Nephron progenitor cell (in vitro differentiated cells): ENCODE measurements around the gene ECEL1.
"Not testable (repeated sequence)": the region's sequence is repeated elsewhere in the genome, so short reads cannot be mapped to it uniquely, and the experiment has no call there.

ENCODE experiments used
- DNase-seq: peaks from one replicate; pipeline ENCODE4 v3.0.0; 2021
- H3K27ac Mint-ChIP-seq: 2 replicates; pipeline ENCODE4 v1.8.0; 2021; ENCODE audit warnings: mild to moderate bottlenecking, moderate library complexity, mixed read lengths
- H3K27me3 Mint-ChIP-seq: 2 replicates; pipeline ENCODE4 v1.8.0; 2021; ENCODE audit warnings: mild to moderate bottlenecking, low read depth, mixed read lengths; ENCODE audit not compliant: poor library complexity
- H3K36me3 Mint-ChIP-seq: 2 replicates; pipeline ENCODE4 v1.8.0; 2021; ENCODE audit warnings: low read depth, mixed read lengths
- H3K4me1 Mint-ChIP-seq: 2 replicates; pipeline ENCODE4 v1.8.0; 2021; ENCODE audit warnings: mixed read lengths
- H3K4me3 Mint-ChIP-seq: 2 replicates; pipeline ENCODE4 v1.8.0; 2021; ENCODE audit warnings: mild to moderate bottlenecking, moderate library complexity, mixed read lengths
- H3K9me3 Mint-ChIP-seq: 2 replicates; pipeline ENCODE4 v1.8.0; 2021; ENCODE audit warnings: mild to moderate bottlenecking, moderate library complexity, mixed read lengths
- TF ChIP-seq, protein P1 (sequence below): fragments of 200-600 bp; sonication (generic); IDR thresholded peaks from 2 replicates; pipeline ENCODE4 v1.5.0; 2021; ENCODE audit warnings: antibody characterized with exemption

Gene ECEL1

DNA sequence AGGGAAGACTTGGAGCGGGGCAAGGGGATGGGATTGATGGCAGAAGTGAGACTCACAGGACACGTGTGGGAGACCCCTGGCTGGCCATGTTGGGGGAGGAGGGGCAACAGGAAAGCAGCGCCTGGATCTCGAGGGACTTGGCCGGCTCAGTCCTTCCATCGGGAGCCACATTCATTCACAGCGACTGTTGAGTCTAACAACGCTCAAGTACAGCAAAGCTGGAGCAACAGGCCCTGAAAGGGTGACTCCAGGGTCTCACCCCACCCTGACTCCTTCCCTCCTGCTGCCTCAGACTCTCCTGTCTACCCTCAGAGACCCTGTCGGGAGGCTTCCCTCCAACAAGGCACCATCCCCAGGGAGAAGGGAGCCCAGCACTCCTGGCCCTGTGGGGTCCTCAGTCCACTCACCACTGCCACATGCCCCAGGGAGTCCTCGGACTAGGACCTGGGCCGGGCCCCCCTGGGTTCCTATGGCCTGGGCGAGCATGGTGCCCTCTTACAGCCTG lies 46.4 kb downstream of the ECEL1 start:
- H3K4me1 Mint-ChIP-seq = peaks cover 12% of the 10 kb centered on the region
- TF ChIP-seq, protein P1, sequence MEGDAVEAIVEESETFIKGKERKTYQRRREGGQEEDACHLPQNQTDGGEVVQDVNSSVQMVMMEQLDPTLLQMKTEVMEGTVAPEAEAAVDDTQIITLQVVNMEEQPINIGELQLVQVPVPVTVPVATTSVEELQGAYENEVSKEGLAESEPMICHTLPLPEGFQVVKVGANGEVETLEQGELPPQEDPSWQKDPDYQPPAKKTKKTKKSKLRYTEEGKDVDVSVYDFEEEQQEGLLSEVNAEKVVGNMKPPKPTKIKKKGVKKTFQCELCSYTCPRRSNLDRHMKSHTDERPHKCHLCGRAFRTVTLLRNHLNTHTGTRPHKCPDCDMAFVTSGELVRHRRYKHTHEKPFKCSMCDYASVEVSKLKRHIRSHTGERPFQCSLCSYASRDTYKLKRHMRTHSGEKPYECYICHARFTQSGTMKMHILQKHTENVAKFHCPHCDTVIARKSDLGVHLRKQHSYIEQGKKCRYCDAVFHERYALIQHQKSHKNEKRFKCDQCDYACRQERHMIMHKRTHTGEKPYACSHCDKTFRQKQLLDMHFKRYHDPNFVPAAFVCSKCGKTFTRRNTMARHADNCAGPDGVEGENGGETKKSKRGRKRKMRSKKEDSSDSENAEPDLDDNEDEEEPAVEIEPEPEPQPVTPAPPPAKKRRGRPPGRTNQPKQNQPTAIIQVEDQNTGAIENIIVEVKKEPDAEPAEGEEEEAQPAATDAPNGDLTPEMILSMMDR = no peak
- peaks cover 41% of the 10 kb centered on the region for H3K27me3 Mint-ChIP-seq
- no peak for DNase-seq
- no peaks in the 10 kb centered on the region for H3K36me3 Mint-ChIP-seq
- H3K27ac Mint-ChIP-seq = no peak overlapping the region
- H3K9me3 Mint-ChIP-seq = no peaks in the 10 kb centered on the region
- no peak overlapping the region for H3K4me3 Mint-ChIP-seq

DNA sequence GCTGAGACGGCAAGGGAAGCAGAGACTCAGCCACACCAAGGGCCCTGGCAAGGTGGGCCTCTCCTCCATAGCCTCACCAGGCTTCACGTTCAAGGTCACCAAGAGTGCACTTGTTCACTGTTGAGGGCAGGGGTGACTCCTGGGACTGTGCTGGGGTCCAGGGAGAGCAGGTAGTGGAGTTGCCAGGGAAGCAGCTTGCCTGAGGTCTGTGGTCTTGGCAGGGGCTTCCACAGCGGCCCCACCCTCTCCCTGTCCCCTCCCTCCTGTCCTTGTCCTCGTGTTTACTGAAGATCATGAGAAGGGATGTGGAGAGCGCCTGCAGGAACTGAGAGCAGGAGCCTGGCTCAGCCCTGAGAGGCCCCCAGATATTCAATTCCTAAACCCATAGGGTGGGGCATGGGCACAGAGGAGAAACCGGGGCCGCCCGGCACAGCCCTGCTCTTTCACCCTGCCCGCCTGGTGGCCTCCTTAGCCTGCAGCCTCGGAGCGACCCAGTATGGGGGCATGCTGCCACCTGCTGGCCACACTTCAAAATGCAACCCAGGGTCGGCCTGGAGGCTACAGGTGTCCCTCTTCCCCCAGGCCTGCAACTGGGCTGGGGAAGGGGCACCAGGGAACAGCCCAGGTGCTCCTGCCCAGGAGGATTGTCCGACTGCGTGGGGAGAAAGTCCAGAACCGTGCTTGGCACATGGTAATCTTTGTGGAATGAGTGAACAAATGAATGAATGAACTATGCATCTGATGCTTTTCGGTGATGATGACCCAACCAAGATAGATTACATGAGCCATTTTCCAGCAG lies 47.2 kb downstream of the ECEL1 start:
- DNase-seq = peak; percentile 96
- not testable (repeated sequence) for H3K36me3 Mint-ChIP-seq, H3K4me3 Mint-ChIP-seq, H3K9me3 Mint-ChIP-seq, H3K27ac Mint-ChIP-seq
- peaks cover 48% of the 10 kb centered on the region for H3K27me3 Mint-ChIP-seq
- TF ChIP-seq, protein P1 = peak; percentile 87
- H3K4me1 Mint-ChIP-seq = peaks cover 12% of the 10 kb centered on the region

DNA sequence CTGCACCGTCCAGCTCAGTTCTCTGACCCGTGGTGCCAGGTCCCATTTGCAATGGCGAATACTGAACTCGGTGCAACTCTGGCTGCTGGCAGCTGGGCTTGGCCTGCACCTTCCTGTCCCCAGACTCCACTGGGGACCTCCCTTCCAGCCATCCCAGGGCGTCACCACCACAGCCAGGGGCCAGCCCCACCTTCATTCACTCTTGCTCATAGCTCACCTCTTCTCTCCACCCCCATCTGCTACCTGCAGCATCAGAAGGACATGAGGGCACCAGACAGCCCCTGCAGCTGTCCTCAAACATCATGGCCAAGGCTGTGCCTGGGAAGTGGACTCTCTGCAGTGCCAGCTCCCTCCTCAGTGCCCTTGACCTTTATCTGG lies 47.9 kb downstream of the ECEL1 start:
- H3K36me3 Mint-ChIP-seq = no peaks in the 10 kb centered on the region
- no peak overlapping the region for H3K4me3 Mint-ChIP-seq
- H3K27me3 Mint-ChIP-seq = peaks cover 49% of the 10 kb centered on the region
- no peaks in the 10 kb centered on the region for H3K9me3 Mint-ChIP-seq
- H3K27ac Mint-ChIP-seq = no peak overlapping the region
- TF ChIP-seq, protein P1 = peak; percentile 46
- no peak for DNase-seq
- H3K4me1 Mint-ChIP-seq = peaks cover 12% of the 10 kb centered on the region

DNA sequence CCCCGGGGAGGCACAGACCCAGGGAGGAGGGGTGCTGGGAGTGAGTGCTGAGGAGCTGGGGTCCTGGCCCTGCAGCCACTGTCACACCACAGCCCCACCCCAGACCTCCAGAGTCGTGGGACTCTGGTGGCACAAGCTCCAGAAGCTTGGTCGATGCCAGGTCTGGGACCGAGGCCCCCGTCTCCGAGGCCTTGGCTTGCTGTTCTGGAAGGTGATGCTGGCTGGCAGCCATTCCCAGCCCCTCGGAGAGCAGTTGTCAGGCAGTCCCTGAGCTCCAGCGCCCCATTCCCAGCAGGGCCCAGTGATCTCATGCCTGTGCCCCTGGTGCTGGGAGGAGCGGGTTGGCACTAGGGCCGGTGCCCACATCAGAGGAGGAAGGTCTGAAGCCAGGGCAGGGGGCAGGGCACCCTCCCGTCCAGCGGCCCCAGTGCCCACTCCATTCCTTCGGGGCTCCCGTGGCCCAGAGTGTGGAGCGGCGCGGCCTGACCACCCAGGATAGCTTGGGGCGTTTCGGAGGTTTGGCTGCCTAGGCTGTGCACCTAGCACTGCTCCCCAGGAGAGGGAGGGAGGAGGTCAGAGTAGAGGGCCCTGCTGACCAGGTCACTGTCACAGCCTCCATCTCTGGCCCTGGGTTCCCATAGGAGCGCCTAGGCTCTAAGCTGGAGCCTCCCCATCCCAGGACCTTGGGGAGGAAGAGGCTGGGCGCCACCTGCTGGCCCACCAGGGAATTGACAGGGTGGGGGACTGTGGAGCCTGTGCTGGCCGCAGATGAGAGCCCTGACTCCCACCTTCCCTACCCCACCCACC lies 48.5 kb downstream of the ECEL1 start:
- Mint-ChIP-seq H3K27ac (no peak overlapping the region), H3K4me3 (no peak overlapping the region), H3K9me3 (no peaks in the 10 kb centered on the region), H3K27me3 (peaks cover 47% of the 10 kb centered on the region), H3K4me1 (peaks cover 9% of the 10 kb centered on the region), H3K36me3 (no peaks in the 10 kb centered on the region)
- TF ChIP-seq, protein P1 = peak; percentile 62
- DNase-seq = peak; percentile 65

DNA sequence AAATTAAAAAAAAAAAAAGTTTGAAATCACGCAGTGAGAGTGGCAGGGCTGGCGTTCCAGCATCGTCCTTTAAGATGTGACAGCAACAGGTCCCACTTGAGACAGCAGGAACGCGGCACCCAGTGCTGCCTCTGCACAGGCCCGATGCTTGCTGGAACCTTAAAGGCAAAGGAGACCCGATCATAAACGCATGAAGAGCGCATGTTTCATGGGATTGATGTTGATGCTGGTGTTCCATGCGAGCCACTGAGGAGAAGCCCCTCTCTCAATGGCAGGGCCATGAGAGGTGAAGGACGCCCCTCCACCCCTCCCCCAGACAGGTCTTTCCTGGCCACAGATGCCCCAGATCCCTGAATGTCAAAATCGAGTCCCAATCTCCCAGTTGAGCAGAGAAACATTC lies 49.5 kb downstream of the ECEL1 start:
- peaks cover 8% of the 10 kb centered on the region for H3K4me1 Mint-ChIP-seq
- TF ChIP-seq, protein P1 = no peak
- H3K9me3 Mint-ChIP-seq = no peaks in the 10 kb centered on the region
- peaks cover 46% of the 10 kb centered on the region for H3K27me3 Mint-ChIP-seq
- H3K4me3 Mint-ChIP-seq = no peak overlapping the region
- H3K27ac Mint-ChIP-seq = no peak overlapping the region
- DNase-seq = no peak
- H3K36me3 Mint-ChIP-seq = no peaks in the 10 kb centered on the region
